ENCODE measurements around the gene AGRN.
"Not testable (repeated sequence)": the region's sequence is repeated elsewhere in the genome, so short reads cannot be mapped to it uniquely, and the experiment has no call there.

Gene AGRN

DNA sequence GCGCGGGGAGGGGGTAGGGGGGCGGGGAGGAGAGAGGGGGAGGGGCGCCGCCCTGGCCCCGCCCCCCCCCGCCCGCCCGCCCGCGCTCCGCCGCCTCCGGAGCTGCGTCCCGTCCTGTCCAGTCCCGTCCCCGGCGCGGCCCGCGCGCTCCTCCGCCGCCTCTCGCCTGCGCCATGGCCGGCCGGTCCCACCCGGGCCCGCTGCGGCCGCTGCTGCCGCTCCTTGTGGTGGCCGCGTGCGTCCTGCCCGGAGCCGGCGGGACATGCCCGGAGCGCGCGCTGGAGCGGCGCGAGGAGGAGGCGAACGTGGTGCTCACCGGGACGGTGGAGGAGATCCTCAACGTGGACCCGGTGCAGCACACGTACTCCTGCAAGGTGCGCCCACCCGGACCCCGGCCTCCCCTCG, at the start of gene AGRN:
Gene AGRN, plus strand, starts transcription at position 121 of the 405 bp plus-strand sequence. Its CDS starts 53 bp downstream, at position 174.
- peak; percentile 61 for DNase-seq (ENCODE audit: low spot score)

DNA sequence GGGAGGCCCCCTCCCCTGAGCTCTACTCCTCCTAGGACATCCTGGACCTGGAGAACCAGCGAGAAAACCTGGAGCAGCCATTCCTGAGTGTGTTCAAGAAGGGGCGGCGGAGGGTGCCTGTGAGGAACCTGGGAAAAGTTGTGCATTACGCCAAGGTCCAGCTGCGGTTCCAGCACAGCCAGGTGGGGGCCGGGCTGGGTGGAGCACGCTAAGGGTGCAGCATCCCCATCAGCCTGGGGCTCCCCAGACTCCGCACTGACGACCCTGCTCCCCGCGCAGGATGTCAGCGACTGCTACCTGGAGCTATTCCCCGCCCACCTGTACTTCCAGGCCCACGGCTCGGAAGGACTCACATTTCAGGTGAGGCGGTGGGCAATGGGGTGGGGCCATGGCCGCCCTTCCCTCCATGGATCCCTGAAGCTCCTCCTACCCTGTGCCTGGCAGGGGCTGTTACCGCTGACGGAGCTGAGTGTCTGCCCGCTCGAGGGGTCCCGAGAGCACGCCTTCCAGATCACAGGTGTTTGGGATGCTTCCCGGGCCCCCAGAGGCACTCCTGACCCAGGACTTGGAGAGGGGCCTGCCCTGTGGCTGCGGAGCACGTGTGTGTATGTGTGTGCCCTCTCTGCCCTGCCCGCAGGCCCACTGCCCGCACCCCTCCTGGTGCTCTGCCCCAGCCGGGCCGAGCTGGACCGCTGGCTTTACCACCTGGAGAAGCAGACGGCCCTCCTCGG, 49.5 kb upstream of the AGRN start:
- DNase-seq (ENCODE audit: low spot score): no peak

DNA sequence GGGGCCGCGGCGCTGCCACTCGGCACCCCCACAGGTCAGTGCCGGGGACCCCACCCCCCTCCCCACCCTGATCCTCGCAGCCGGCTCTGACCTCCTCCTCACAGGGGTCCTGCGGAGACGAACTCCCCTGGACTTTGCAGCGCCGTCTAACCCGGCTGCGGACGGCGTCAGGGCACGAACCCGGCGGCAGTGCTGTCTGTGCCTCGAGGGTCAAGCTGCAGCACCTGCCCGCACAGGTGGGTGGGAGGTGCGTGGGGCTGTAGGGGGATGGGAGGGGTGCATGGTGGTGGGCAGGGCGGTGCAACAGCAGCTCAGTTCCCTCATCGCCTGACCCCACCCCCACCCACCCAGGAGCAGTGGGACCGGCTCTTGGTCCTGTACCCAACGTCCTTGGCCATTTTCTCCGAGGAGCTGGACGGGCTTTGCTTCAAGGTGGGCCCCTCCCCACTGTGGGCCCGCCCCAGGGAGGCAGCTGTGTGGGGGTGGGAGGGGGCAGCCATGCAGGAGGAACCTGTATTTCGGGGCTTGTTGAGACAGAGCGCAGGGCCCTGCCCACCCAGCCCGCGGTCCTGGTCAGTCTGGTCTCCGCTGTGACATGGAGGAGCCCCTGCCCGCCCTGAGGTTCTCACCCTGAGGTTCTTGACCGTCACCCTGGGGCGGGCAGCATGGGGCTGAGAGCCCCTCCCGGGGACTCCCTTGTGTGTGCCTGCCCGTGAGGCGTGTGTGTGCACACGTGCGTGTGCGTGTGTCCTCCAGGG, 48.8 kb upstream of the AGRN start:
- no peak for DNase-seq (ENCODE audit: low spot score)

DNA sequence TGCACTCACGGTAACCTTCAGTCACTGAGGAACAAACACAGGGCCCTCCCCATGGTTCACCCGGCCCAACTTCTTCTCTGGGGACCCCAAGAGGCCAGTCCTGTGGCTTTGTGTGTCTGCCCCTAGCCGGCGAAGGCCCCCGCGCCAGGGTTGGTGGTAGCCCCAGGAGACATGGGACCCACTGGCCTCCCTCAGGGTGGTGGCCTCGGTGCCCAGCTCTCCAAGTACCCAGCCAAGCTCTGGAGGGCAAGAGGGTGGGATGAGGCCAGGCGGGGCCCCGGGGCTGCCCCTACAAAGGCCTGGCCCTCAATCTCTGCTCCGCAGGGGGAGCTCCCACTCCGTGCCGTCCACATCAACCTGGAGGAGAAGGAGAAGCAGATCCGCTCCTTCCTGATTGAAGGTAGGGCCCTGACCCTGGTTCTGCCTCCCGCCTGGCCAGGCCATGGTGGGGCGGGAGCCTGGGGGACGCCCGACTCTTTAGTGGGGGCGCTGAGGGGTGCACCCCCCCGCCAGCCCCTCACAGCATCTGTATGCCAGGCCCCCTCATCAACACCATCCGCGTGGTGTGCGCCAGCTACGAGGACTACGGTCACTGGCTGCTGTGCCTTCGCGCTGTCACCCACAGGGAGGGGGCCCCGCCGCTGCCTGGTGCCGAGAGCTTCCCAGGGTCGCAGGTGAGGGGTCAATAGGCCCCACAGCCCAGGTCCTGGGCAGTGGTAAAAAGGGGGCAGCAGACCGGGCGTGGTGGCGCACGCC, 48.0 kb upstream of the AGRN start:
- DNase-seq (ENCODE audit: low spot score): no peak

DNA sequence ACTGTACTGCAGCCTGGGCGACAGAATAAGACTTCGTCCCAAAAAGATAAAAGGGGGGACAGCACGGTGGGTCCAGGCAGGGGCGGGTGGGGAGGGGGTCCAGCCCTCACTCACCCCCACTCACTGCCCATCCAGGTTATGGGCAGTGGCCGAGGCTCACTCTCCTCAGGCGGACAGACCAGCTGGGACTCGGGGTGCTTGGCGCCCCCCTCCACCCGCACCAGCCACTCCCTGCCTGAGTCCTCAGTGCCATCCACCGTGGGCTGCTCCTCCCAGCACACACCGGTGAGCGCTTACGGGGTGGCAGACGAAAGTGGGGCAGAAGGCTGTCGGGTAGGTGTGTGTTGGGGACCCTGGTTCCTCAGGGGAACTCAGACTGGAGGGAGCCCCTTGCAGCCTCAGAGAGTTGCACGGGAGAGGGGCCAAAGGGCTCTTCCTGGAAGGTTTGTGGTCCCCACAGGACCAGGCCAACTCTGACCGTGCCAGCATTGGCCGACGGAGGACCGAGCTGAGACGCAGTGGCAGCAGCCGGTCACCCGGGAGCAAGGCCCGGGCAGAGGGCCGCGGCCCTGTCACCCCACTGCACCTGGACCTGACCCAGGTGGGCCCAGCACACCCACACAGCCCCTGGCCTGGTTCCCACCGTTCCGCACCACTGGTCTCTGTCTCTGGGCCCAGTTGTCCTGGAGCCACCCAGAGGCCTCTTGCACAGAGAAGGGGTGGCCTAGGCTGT, 47.0 kb upstream of the AGRN start:
- no peak for DNase-seq (ENCODE audit: low spot score)

DNA sequence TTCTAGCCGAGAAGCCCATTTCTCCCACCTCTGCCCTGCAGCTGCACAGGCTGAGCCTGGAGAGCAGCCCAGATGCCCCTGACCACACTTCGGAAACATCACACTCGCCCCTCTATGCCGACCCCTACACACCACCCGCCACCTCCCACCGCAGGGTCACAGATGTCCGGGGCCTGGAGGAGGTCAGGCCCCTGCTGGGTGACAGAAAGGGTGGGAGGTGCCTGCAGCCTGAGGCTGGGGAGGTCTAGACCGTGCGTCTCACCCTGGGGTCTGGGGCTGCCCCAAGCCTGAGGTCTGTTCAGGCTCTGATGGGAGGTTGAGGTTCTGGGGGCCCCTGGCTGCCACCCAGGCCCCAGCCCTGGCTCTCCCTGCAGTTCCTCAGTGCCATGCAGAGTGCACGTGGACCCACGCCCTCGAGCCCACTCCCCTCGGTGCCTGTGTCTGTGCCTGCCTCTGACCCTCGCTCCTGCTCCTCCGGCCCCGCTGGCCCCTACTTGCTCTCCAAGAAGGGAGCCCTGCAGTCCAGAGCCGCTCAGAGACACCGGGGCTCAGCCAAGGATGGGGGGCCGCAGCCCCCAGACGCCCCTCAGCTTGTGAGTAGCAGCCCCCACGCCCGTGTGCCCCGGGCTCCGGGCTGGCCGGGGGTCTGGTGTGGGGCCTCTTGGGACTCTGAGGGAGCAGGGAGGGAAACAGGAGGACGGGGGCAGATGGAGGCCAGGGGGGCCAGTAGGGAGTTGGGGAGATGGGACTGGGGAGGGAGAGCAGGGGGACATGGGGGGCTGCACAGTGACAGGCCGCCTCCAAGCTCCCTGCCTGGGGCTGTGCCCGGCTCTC, 46.2 kb upstream of the AGRN start:
- DNase-seq (ENCODE audit: low spot score): no peak

DNA sequence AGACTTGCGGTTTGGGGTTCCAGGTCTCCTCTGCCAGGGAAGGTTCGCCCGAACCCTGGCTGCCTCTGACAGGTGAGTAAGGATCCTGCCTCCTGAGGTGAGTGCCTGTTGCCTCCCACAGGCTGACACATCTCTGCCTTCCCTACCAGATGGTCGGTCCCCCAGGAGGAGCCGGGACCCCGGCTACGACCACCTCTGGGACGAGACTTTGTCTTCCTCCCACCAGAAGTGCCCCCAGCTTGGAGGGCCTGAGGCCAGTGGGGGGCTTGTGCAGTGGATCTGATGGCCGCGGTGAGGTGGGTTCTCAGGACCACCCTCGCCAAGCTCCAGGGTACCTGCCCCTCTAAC, 45.7 kb upstream of the AGRN start:
- DNase-seq (ENCODE audit: low spot score): no peak

DNA sequence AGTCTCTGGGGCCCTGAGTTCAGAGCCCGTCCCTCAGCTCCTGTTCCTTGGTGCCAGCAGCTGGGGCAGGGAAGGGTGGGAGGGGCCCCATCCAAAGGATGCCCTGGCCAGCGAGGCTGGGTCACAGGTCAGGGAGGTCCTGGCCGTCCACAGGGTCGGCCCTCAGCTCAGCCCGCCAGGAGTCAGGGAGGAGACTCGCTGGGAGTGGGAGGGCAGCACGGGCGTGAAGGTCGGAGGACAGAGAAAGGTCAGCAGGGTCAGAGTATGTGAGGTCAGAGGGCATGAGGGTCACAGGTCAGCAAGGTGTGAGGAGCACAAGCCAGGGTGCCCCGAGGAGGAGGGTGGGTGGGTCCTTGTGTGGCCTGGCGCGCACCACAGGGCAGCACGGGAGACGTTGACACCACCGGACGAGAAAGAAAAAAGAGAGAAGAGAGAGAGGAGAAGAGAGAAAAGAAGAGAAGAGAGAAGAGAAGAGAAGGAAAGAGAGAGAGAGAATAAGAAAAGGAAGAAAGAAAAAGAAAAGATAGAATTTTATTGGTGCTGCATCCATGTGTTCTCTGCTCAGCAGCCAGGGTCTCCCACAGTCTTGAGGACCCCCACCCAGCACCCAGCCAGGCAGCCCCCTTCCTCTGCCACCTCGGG, 45.1 kb upstream of the AGRN start:
- DNase-seq (ENCODE audit: low spot score): no peak

DNA sequence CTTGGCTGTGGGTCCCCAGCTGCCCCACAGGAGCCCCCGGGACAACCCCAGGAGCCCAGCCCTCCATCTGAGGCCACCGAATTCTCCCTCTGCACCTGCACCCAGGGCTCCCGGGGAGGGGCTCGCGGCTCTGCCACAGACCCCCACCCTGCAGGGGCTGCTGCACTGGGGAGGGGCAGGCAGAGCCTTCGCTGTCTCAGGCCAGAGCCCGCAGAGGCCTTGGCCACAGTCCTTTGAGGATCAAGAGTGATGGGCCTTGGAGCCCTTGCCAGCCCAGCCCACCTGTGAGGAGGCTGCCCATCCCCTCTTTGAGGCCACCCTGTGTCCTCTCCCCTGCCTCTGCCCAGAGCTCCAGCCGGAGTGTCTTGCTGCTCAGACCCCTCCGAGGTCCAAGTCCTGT, 44.6 kb upstream of the AGRN start:
- DNase-seq (ENCODE audit: low spot score): no peak

DNA sequence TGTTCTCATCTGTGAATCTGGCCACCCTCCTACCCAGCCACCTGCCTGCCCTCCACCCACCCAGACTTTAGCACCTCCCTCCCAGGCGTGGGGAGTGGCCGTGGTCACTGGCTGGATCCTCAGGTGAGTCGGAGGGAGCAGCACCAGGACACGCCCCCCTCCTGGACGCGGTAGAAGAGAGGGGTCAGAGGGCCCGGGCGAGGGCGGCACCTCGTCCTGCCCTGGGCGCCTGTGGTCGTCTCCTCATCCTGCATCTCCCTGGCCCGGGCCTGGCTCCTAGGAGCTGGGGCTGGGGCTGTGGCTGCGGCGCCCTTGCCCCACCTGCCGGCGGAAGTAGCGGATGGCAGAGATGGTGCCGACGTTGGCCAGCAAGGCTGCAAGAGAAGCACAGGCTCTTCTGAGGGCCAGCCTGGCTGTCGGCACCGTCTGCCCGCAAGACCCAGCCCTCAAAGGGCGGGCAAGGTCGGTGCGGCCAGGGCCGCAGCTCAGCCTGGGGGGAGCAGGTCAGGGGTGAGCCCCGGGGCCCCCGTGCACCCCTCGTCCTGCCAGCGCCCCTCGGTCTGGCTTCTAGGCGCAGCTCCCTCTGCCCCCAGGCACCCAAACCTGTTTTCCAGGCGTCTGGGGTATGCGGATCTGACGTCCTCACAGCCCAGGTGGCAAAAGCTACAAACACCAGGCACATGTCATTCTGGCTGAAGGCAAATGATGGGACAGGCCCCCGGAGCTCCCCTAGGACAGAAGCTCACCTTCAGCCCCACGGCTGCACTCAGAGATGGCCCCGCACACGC, 43.8 kb upstream of the AGRN start:
- DNase-seq (ENCODE audit: low spot score): no peak

DNA sequence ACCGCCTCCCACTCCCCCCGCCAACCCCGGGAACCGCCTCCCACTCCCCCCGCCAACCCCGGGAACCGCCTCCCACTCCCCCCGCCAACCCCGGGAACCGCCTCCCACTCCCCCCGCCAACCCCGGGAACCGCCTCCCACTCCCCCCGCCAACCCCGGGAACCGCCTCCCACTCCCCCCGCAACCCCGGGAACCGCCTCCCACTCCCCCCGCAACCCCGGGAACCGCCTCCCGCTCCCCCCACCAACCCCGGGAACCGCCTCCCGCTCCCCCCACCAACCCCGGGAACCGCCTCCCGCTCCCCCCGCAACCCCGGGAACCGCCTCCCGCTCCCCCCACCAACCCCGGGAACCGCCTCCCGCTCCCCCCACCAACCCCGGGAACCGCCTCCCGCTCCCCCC, 43.1 kb upstream of the AGRN start:
- not testable (repeated sequence) for DNase-seq (ENCODE audit: low spot score)

DNA sequence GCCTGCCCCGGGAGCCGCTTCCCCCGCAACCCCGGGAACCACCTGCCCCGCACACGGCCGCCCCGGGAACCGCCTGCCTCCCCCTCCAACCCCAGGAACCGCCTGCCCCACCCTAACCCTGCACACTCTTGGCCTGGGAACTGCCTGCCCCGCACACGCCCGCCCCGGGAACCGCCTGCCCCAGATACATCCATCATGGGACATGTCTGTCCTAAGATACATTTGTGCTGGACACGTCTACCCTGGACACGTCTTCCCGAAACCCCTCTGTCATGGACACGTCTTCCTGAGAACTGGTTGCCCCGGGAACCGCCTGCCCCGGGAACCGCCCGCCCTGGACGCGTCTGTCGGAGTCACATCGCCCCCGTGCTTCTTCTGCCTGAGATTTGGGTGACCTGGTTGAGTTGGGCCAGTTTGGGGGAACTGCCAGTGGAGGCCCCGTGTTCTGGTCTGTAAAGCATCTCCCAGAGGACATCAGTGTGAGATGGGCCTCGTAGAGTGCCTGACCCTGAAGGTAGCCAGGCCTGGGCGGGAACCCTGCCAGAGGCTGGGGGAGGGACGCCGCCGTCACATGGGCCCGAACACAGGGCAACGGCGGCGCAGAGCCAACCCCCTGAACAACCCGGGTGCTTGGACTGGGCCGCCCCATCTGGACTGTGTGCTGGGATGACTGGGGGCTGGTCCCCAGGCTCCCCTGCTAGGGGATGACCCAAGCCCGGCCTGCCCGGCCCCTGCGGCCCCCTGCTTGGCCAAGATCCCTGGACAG, 41.7 kb upstream of the AGRN start:
- no peak for DNase-seq (ENCODE audit: low spot score)

DNA sequence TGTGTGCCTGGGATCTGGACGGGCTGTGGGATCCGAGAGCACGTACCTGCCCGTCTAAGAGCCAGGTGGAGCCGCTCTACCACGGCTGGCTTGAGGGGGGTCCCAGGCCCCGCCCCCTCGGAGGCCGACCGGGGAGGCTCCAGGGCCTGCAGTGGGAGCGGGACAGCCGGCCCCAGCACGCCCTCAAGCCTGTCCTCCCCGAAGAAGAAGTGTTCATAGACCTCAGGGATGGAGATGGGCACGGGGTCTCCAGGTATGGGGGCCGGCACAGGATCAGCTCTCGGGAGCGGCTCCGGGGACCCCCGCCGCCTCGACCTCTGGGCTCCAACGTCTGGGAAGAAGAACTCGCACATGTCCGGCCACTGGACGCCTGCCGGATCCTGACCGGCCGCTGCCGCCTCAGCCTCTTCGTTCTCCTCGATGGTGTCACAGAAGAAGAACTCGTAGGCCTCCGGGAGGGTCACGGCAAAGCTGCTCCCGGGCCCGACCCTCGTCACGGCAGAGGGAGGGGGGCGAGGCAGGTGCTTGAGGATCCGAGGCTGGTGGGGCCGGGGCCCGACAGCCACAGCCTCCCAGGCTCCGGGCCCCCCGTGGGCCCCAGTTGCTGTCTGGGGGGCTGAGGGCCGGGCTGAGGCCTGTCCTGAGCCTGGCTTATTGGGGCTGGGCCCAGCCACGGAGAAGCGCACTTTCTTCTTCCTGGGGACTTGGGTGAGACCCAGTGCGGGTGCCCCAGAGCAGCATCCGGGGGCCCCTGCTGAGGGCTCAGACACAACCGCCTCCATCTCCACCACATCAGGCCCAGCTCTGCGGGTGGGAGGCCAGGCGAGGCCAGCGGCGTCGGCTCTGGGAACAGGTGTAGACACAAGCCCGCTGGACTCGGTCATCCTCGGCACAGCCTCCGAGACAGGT, 40.8 kb upstream of the AGRN start:
- DNase-seq (ENCODE audit: low spot score): no peak

DNA sequence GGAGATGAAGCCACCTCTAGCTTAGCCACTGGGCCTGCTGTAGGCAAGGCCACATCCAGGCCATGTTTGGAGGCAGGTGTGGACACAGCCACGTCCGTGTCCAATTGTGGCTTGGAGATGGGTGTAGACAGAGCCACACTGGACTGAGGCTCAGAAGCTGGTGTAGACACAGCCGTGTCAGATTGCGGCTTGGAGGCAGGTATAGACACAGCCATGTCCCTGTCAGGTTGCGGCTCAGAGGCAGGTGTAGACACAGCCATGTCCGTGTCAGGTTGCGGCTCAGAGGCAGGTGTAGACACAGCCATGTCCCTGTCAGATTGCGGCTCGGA, 40.2 kb upstream of the AGRN start:
- no peak for DNase-seq (ENCODE audit: low spot score)

DNA sequence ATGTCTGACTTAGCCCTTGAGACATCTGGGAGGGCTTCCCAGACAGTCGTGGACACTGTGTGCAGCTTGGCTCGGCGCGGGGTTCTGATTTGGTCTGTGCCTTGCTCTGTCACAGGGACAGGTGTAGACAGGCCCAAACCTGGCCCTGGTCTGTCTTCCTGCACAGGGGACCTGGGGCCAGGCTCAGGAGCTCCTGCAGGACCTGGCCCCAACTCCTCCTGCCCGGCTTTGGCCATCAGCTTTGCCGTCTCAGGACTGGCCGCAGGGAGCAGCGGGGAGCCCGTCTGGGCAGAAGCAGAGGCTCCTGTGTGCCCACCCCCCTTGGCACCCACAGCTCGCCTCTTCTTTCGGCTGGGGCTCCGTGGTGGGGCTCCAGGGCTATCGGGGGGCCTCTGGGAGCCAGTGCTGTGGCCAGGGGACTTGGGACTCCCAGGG, 39.8 kb upstream of the AGRN start:
- DNase-seq (ENCODE audit: low spot score): no peak

DNA sequence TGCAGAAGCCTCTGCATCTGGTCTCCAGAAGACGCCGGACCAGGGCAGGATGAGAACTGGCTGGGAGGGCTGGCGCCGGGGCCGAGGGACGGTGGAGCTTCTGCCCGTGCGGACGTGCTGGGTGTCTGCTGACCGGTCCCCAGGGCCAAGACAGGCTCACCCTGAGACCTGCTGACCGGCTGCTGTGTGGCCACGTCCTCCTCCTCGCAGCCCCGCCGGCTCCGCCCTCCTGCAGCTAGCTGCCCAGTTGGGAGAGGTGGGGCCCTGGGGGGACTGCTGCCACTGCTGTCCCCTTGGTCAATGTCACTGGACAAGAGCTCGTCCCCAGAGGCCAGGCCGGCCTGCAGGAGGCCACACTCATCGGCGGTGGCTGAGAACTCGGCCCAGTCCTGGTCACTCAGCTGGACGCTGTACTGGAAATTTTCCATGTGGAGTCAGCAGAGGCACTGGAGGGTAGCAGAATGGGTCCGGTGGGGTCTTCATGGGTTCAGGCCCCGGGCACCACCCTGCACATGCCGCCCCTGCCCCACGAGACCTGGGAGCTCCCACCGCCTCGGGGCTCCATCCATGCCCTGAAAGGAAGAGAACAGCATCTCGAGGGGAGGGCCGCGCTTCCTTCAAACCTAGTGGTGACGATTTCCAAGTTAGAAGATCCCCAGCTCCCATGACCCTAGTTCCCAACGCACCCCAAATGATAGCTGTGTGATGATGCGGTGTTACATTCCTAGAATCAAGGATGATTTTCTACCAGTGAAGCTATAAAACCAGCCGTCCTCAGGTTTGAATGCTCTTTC, 39.1 kb upstream of the AGRN start:
- no peak for DNase-seq (ENCODE audit: low spot score)

DNA sequence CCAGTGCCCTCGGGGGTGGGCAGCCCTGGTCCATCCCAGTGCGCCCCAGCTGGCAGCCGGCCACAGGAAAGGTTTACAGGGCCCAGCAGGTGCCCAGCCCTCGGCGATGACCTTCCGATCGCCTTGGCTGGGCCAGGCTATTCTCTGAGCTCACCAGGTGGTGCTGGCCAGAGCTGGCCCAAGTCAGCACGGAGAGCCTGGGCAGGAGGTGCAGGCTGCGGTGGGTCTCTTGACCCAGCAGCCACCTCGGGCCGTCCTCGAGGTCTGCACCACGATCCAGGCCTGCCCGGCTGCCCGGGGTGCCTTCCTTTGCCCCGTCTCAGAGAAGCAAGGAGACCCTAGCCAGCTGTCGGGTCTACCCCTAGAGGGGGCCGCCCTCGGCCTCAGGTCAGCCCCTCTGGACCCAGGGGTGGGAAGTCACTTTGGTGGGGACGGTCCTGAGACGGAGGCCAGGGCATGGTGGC, 38.4 kb upstream of the AGRN start:
- no peak for DNase-seq (ENCODE audit: low spot score)
